Erythroblast (primary cell): Measurements from ENCODE around the gene DNM2.

Experiments
- GATA1 ChIP-seq: IDR thresholded peaks from 2 replicates; pipeline ENCODE4 v1.6.1; 2011; ENCODE audit warnings: low read depth, mild to moderate bottlenecking, control low read depth, low read length, moderate library complexity
- POLR2A ChIP-seq: IDR thresholded peaks from 2 replicates; pipeline ENCODE4 v1.6.1; 2011; ENCODE audit warnings: mild to moderate bottlenecking, low read length

DNA sequence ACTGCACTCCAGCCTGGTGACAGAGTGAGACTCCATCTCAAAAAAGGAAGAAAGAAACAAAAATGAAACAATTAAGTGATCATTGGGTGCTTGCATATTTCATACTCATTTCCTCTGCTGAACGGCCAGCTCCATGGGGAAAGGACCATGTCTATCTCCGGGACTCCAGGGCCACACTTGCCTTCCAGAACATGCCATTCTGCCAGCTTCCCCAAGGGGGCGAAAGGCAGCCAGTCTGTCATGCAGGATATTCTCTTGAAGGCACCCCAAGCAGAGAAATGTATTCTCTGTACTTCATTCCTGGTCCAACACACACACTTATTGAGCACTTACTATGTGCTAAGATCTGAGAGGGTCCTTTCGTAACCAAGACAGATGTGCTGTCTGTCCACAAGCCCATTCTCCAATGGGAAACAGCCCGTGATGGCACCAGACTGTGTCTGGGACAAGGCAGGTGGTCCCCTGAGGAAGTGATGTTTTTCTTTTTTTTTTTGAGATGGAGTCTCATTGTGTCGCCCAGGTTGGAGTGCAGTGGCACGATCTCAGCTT is 143.3 kb downstream of the DNM2 start:
- TF ChIP-seq POLR2A: no peak
- no peak for TF ChIP-seq GATA1
